Stimulated activated CD8-positive, alpha-beta memory T cell treated with anti-CD3 and anti-CD28 coated beads, Interleukin-7, amount 100 ng/mL, for 24 hours (primary cell): ENCODE results near the gene ACTA2.

Experiments
- DNase-seq: peaks from one replicate; pipeline ENCODE4 v3.0.0-alpha.2; 2020; ENCODE audit warnings: low read depth

The ACTA2 gene

DNA sequence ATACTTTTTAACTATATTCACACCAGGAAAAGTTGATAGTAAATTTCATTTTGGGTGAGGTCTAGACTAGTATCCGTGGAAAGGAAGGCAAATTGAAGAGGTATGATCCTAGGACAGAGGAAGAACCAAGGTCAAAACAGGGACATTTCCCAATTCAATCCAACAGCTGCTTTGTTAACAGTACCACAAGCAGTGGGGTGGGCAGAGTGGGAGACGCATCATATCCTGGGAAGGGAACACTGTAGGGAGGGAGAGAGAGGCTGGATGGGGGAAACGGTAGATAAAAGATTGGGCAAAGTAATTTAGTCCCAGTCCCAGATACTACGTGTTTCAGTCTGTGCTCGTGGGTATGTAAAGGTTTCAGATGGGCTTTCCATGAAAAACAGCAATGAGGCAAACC, 28.9 kb upstream of the ACTA2 start:
- DNase-seq = no peak

DNA sequence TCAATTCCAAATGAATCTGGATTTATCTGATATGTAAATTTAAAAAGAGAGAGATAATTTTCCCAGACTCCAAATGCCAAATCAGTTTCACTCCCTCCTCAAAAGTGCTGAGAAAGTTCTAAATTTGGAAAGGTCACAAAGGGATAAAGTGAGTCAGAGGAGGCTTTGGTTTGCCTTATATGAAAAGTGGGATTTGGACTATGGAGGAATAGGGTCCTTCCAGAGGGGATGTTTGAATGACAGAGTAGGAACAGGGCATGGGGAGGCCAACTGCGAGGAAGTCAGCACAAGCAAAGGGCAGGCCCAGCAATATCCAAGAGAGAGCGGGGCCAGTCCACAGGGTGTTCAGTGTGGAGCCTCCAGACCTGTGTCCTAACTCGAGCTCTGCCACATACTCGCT, 28.2 kb upstream of the ACTA2 start:
- no peak for DNase-seq

DNA sequence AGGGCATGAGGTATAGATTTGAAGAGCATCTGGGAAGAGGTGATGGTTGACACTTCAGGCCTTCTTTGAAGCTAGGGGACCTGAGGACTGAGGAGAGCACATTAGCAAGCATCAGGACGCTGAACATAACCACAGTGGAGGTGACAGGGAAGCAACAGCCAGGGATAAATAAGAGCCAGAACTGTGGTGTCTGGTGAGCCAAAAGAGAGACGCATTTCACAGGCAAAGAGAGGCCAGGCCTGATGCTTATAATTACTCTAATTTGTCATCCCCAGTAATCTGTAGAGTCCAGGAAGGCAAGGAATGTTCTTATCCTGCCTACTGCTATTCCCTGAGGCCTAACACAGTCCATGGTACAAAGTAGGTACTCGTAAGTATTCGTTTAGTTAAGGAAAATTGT, 27.7 kb upstream of the ACTA2 start:
- no peak for DNase-seq

DNA sequence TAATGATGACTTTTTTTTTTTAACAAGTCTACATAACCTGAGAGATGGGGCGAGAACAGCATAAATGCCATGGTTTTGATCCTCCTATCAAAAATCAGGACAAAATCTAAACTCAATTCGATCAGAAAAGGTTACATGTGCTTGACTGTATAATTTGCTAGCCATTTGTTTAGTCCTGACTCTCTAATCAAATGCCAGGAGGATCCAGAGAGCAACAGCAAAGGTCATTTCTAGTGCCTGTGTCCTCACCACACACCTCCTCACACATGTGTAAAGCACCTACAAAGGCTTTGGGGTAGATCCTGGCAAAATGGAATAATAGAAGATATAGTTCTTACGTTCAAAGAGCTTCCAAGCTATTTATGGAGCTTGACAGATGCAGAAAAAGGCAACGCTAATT, 27.0 kb upstream of the ACTA2 start:
- DNase-seq = no peak

DNA sequence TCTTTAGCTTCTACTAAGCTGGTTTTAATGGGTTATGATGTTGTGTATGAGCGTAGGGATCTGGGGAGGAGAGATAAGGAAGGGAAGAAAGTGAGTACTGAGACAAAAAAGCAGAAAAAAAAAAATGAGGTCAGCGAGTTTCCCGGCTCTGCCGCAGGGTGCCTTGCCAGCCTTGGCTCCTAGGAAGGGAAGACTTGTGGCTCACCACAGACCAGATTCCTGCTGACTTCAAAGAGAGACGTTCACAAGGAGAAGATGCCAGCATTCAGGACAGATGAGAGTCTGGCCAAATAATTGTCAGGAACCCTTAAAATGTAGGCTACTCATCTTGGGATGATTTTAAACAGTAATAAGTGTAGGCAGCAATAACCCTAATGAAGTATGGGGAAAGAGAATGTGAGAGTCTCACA, 26.6 kb upstream of the ACTA2 start:
- no peak for DNase-seq

DNA sequence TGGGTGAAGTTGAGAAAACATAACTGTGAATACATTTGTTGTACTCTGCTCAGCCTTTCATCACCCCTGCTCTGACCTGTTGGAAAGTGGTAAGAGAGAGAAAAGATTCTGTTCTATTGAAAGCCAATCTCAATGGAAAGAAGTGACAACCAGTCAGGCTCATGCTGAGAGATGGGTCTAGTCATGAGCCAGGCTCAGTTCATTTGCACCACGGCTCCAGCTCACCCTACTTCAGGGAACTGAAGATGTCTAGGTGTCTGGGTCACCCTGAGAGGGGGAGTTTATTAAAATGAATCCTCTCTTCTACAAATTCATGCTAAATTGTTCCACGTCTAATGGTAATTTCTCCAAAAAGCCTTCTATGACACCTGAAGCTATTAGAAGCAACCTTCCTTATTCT, 25.9 kb upstream of the ACTA2 start:
- DNase-seq = no peak

DNA sequence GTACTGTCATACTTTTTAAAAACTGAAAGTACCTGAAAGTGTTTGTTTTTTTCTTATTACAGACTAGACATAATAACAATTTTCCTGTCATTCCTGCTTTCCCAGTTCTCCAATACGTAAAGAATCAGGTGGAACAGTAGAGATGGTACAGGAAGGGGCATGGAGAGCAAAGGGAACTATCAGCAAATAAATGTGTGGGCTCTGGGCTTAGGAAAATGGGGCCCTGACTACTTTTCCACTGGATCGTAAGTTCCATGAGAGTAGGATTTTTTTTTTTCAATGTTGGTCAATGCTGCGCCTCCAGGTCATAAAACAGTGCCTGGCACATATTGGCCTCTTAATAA, 22.8 kb upstream of the ACTA2 start:
- DNase-seq = no peak

DNA sequence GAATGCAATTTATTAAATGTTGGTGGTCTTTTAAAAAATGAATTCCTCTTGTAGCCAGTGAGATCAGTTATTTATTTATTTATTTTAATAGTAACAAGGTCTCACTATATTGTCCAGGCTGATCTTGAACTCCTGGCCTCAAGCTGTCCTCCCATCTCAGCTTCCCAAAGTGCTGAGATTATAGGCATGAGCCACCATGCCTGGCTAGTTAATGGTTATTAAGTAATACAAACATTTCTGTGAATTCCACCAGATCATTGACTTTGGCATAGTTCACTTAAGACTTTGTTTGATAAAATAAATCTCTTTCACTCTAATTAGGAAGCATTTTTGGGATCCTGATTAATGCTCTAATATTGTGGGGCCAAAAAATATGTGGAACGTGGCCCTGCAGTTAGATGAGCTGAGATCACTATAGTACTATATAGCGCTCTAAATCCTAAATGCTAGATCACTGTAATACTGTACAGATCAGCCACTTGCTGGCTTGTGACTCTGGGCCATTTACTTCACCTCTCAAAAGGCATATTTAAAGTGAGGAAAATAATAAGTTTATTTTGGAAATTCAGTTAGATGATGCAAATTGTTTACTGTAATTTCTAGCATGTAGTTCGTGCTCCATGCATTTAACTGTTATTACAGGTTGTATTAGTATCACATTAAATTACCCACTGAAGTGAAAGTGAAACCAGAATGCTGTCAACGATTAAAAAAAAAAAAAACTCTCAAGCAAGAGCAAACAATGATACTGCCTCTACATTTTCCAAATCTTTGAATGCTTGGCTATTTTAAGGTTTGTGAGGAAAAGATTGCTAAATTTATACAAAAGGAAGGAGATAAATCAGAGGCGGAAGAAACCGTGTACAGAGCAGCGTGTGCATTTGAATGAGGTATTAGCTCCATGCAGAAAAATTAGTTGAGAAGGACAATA, 22.1 kb upstream of the ACTA2 start:
- no peak for DNase-seq

DNA sequence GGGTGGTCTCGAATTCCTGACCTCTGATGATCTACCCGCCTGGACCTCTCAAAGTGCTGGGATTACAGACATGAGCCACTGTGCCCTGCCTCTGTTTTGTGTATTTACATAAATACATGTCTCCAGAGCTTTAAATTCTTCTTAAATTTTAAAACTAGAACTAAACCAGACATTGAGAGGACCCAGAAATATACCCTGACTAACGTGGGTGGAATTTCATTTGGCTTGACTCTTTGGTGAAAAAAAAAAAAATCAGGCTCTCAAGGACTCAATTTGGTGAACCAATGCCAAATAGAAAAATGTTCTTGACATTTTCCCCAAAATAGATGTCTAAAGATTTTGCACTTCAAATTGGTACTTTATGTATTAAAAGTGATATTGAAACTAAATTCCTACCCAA, 21.4 kb upstream of the ACTA2 start:
- DNase-seq = no peak

DNA sequence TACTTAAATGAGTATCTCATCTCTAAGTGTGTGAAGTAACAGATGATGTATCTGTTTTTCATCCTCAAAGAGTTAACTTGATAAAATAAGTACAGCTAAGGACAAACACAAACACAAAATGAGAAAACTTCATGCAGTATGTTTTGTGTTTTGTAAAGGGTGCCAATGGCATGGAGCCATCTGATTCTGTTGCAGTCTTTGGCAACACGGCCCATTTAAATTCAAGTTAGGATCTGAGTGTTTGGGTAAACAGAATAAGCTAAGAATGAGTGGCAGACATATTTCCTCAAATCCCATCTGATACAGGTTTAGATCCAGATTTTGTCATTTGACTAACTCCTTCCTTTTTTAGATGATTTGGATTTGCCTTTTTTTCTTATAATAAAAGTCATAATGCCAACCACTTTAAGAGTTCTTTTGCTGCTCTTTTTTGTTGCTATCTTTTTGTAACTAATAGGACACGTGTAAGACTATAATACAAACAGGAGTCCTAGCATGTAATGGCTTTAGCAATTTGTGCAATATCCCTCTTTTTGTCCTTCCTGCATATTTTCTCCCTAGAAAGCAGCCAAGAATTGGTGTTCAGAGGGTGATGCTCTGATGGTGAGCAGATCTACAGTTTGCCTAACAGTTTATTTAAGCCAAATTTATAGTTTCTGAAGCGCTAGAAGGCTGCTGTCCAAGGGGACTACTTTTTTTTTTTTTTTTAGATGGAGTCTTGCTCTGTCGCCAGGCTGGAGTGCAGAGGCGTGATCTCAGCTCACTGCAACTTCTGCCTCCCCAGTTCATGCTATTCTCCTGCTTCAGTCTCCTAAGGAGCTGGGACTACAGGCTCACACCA, 18.9 kb upstream of the ACTA2 start:
- no peak for DNase-seq

DNA sequence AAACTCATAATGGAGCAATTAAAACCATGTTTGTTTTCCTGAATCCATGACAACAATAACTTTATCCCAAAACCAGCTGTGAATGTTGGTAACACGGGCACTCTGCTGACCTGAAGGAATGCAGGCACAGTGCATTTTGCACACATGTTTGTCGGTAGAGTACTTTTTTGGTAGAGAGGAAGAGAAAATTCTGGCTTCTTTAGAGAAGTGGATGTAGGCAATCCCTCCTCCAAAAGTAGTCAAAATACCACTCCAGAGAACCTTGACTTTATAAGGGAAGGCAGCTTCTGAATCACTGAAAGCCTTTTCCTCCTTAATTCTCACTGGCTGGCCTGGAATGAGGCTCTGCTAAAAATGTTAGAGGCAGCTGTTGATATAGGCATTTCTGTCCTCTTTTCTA, 15.8 kb upstream of the ACTA2 start:
- no peak for DNase-seq

DNA sequence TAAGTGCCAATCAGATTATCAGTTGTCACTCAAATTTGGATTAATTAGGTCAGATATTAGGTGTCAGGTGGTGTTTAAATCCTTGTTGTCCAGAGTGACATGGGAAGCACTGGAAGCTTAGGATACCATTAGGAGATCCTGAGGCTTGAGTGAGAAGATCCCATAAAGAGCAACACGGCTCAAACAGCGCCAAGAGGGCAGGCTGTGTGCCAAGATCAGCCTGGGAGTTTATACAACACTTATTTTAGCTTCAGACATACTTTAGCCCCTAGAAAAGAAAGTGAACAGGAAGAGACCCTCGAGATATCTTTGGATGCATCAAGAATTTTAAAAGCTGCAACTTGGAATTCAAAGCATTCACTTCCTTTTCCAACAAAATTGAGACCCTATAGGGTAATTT, 14.2 kb upstream of the ACTA2 start:
- no peak for DNase-seq

DNA sequence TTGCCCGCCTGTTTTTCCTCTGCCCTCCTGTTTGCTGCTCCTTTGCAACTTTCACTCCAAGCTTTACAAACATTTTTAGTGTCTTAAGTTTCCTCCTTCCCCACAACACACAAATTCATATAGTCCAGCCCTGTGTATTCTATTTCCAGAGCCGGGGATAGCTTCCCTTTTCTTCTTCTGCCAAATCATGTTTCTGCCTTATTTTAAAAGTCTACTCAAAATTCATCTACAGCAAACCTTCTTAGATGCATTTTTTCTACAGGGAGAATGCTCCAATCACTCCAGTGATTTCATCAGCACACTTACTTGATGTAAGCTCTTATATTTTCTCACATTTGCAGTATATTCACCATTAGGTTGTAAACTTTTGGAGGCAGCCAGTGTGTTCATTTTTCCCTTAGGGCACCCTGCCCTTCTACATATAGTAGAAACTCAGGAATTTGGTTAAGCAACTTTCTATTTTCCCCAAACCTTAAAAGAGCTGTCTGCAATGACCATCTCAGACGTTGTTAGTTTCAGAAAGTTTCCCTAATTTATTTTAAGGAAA, 12.4 kb upstream of the ACTA2 start:
- no peak for DNase-seq

DNA sequence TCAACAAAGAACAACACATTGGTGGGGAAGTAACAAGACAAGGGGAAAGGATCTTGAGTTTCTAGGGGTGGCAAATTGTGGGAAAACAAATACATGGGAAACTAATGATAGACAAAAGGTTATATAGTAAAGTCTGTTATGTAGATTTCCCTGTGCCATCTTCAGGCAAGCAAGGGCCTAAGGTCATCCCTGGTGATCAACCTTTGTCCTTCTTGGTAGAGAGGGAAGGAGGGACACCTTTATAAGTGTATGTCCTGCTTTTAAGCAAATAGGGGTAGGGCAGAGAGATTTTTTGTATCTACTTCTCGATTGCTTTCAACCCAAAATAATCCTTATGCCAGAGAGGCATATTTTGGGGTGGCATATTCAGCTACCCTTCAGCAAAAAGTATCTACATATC, 11.8 kb upstream of the ACTA2 start:
- no peak for DNase-seq

DNA sequence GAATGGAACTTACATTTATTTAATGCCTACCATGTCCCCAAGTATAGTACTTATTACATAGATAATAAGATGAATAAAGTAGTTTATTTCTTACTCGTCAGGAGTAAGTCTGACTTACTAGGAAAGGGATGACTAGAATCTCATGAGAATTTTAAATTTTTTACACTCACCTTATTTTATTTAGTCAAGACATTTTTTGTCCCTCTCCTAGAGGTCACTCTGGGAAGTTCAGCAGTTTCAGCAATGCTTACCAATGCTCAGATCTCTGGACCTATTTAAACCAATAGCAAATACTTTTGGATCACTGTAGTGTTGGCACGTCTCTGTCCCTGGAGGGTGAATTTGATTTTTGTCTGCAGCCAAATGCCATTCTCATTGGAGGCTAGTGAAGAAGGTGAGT, 10.7 kb upstream of the ACTA2 start:
- no peak for DNase-seq

DNA sequence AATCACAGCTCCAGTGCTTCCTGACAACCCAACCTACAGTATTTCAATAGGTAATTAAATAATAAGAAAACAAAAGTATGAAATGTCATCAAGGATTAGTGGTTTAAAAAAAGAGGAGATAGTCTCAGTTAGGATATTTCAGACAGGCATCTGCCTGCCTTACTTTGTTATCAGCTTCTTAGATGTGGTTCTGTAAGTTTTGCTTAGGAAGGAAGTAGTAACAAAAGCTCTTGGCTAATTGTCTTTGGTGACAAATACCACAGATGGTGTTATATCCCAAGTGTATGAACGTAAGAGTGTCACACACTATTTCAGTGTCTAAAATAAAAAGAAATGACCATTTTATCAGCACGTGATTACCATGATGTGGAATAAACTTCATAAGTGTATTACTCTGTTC, 9.8 kb upstream of the ACTA2 start:
- no peak for DNase-seq

DNA sequence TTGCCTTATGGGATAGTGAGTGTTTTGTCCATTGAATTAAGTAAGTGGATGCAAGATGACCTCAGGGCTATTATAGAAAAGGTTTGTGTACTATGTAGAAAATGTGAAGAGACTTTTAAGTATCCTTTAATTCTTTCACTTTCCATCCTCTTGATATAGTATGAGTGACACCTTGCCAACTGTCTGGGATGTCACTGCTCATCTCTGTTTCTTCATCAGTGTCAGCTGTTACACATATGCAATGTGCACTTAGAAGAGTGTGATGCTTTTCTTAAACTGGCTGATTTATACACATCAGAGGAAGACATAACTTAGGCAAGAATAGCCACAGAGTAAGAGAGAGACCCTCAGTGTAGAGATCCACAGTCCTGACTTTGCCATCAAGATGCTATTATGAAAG, 8.7 kb upstream of the ACTA2 start:
- no peak for DNase-seq

DNA sequence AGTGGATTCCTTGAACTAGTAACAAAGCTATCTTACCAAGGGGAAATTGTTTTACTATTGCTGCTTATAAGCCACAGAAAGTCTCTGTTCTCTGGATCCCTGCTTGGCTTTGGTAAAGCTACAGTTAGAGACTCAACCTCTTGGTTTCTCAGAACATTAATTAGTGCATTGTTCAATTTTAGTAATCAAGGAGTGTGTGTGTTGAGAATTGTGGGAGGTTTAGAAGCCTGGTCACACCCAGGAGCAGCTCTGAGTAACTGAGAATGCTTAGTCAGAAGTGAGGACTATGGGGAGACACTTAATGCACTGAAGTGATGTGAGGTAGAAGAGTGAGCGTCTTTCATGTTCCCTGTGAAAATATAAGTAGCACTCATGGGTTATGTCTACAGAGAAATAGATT, 8.2 kb upstream of the ACTA2 start:
- no peak for DNase-seq

DNA sequence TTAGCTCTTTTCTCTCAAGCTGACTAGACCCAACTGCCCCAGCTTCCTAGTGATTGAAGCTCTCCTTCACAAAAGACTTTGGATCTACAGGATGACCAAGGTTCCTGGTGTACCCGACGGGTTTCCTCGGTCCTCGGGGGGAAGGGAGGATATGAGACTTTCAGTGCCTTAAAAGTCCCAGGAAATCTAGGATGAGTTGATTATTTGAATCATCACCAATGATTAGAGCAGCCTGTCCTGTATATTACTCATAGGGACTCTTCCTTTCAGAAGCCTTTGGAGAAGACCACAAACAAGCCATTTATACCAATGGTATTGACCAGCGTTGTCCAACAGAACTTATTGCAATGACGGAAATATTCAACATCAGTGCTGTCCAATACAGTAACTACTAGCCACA, 6.1 kb upstream of the ACTA2 start:
- DNase-seq = no peak

DNA sequence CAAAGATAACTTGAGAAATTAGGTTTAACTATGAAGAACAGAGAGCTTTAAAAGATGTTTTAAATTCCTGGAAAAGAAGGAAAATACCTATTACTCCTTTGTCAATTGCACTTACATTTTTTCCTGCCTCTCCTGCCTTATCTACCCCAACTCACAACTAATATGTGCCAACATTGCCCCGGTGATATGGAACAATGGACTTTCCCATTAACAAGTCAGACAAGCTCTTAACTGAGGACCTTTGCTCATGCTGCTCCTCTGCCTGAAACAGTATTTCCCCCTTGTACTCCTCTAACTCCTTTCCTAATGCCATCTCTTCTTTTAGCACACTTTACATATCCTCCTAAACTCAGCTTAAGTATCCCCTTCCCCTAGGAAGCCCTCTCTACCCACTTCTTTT, 4.8 kb upstream of the ACTA2 start:
- no peak for DNase-seq

DNA sequence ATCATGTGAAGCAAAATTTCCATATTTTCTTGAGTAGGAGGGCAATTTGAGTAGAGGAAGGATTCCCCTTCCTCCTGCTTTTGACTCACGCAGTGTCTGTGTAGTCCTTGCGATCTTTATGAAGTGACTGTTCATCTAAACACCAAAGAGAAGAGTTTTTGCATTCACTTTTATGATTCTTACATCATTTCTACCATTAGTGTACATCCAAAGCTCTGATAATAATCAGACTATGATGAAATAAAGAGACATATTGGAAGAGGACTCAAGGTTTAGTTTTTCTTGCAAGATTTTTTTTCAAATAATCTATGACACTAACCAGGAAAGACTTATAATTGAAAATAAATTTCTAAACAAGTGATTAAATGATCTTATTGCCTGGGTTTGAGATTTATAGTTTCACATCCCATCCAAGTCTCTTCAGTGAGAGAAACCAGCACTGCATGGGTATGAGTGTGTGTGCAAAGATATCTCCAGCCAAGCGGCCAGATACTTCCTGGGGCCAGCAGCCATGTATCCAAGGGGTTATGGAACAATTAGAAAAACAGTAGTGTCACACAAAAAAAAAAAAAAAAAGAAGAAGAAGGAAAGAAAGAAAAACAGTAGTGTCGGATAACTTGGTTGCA, 2.0 kb upstream of the ACTA2 start:
- no peak for DNase-seq

DNA sequence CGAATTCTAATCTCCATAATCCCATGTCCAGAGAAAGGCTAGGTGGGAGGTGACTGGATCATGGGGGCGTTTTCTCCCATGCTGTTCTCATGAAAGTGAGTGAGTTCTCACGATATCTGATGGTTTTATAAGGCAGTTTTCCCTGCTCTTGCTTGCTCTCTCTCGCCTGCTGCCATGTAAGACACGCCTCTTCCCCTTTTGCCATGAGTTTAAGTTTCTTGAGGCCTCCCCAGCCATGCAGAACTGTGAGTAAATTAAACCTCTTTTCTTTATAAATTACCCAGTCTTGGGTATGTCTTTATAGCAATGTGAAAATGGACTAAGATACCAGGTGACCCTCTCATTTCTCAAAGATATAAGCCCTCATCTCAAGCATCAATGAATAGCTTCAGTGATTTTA, 1.1 kb upstream of the ACTA2 start:
- no peak for DNase-seq
